HG02981 (cell line): ENCODE results near the gene ZNF865.
A peak's percentile ranks its signal among the peaks of the same experiment; 100 is the strongest.

ENCODE experiments used
- ATAC-seq: cut with Tn5 transposase; IDR thresholded peaks from one replicate; pipeline ENCODE4 v1.9.1; 2021; ENCODE audit warnings: mild to moderate bottlenecking, moderate library complexity; ENCODE audit not compliant: unreplicated experiment

The ZNF865 gene

DNA sequence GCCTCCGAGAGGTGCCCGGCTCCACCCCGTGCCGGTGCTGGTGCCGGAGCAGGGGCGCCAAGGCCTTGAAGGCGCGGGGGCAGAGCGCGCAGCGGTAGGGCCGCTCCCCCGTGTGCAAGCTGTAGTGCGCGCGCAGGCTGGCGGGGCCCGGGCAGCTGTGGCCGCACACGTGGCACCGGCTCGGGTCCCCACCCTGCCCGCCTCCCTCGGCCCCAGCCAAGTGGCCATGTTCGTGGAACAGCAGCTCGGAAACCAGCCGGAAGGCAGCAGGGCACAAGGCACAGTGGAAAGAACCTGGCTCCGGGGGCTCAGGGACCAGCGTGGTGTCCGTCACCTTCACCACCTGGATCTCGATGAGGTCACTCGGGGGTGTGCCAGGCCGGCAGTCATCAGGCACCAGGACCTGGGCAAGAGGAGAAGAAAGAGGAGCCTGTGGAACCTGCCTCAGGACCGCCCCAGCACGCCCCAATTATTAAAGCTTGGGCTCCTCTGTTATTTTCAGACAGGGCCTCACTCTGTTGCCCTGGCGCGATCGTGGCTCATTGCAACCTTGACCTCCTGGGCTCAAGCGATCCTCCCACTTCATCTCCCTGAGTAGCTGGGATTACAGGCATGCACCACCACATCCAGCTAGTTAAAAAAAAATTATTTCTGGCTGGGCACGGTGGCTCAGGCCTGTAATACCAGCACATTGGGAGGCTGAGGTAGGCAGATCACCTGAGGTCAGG, 17.0 kb downstream of the ZNF865 start:
- ATAC-seq: no peak

DNA sequence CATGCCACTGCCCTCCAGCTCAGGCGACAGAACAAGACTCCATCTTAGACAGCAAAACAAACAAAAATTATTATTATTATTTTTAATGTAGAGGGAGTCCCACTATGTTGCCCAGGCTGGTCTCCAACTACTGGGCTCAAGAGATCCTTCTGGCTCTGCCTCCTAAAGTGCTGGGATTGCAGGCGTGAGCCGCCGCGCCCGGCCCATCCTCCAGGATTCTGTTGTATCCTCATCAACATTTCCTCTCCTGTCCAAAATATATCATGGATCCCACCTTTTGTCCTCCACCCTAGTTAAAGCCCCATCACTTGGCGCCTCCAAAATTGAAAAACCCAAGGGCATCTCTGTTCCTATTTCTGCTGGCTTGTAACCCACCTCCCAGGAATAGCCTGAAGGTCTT, 17.7 kb downstream of the ZNF865 start:
- no peak for ATAC-seq

DNA sequence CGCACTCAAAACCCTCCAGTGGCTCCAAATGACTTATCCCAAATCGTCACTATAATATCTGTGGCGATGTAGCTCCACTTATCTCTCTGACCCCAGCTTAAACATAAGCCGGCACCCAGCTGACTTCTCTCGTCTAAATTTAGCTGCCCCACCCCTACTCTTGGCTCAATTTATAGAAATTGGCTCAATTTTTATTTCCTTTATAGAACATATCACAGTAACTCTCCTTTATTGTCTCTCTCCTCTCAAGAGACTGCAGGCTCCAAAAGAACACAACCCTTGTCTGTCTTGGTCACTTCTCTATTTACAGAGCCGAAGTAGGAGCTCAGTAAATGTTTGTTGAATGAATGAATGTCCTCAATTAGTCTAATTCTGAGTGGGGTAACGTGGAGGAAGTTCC, 18.1 kb downstream of the ZNF865 start:
- no peak for ATAC-seq

DNA sequence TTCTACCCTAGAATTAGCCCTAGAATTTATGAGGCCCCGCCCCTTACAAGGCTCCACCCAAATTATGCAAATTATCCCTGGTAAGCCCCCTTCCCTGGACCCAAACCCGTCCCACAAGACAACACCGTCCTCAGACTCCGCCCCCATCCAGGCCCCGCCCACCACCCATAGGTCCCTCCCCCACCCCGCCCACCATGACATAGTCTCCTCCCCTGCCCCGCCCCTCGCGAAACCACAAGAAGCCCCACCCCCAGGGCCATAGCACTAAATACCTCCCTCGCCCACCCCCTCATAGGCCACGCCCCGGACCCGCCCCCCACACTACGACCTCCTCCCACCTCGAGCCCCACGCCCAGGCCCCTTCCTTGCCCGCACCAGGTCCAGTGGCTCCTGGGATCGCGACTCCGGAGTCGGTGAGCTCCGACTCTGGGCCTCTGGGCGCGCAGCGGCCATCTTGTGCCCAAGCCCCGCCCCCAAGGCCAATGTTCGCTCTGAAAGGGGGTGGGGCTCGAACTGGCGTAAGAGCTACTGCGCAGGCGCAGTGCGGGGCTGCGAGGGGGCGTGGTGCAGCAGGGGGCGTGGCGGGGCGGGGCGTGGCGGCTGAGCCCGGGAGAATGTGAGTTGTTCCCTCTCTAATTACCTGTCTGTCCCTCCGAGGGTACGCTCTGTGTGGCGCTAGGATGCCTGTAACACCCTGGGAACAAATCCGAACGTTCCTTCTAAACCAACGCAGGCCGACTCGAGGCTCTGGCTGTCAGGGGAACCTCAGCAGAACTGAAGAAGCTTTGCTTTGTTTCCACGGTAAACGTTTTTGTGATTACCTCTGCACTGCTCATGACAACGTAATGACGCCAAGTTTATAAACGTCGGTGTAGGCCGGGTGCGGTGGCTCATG, 18.9 kb downstream of the ZNF865 start, which contains the start of gene ZNF784:
Gene ZNF784, minus strand, starts transcription at position 458 of the 895 bp plus-strand sequence. Its CDS starts 5 bp downstream, at position 453.
- ATAC-seq: no peak

DNA sequence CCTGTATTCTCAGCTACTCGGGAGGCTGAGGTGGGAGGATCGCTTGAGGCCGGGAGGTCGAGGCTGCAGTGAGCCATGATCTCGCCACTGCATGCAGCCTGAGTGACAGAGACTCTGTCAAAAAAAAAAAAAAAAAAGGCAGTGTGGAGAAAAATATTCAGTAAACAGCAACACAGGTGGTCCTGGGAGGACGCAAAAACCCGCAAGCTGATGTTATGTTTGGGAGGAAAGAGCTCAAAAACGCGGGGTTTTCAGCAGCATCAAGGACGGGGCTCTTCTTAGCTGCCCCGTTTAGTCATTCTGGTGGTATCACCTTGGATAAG, 19.5 kb downstream of the ZNF865 start:
- no peak for ATAC-seq

DNA sequence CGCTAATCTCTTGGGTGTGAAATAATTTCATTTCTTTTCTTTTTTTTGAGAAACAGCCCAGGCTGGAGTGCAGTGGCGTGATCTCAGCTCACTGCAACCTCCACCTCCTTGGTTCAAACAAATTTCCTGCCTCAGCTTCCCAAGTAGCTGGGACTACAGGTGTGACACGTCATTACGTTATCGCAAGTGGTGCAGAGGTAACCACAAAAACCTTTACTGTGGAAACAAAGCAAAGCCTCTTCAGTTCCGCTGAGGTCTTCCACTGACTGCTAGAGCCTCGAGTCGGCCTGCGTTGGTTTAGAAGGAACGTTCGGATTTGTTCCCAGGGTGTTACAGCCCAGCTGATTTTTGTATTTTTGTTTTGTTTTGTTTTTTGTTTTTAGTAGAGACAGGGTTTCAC, 20.9 kb downstream of the ZNF865 start:
- ATAC-seq: no peak

DNA sequence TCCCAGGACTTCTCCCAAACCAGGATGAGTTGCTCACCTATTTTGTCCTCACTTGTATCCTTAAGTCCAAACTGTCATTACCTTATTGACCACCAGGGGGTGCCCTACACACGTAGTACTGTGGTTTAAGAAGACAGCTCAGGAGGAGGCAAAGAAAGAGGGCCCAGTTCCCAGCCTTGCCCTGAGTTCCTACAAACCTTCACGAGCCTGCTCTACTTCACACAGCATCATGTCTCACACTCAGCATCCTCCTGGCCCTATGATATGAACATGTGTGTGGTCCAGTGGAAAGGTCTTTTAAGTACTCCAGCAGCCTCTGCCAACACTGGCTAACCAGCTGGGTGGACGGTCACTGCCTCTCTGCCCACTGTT, 27.0 kb downstream of the ZNF865 start:
- ATAC-seq: no peak

DNA sequence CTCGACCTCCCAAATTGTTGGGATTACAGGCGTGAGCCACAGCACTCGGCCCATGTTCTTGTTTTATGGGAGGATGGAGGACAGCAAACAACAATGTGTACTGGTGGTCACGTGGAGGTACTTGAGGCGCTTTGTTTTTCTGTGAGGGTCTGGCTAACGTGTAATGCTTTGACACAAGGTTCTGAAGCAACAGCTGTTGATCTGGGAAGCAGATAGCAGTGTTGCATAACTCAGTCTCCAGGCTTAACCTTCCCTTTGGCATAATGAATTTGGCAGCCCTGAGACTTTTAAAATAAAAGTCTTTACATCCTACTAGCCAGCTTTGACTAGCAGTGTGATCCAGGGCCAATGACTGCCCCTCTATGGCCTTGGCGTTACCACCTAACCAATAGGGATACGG, 28.4 kb downstream of the ZNF865 start:
- no peak for ATAC-seq

DNA sequence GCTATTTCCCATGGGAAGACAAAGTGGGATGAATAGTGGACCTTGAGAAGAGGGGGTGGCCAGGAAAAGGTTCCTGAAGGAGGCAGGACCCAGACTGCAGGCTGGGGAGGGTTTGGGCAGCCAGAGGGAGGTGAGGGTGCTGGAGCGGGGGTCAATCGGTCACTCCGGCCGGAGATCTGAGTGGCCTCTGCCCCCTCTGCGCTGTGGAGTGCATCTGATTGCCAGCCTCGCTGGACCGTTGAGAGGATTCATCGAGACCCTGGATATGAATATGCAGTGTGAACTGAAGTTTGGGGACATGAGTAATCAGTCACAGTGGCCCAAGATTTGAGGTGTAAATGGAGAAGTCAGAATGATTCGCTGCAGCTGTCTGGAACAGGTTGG, 29.9 kb downstream of the ZNF865 start:
- ATAC-seq: no peak

DNA sequence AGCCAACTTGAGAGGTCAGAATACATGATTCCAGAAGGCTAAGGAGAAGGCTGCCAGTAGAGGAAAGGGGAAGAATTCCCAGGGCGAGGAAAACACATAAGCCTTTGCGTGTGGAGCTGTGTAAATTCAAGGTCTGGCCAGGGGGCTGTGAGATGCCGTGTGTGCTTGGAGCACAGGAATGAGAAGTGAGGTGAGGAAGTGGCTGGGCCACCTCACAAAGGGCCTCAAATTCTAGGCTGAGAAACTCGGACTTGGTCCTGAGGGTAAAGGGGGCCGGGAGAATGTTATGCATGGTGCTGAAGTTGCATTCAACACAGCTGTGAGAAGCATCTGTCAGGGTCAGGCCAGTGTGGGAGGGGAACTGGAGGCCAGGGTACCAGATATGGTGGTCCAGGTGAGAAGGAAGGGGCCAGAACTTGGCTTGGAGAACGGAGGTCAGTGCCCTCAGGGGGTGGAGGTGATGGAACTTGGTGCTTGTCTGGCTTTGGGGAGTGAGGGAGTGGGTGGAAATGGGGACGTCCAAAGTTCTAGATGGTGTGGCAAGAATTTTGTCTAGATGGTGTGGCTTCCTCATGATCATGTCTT, 30.5 kb downstream of the ZNF865 start:
- no peak for ATAC-seq

DNA sequence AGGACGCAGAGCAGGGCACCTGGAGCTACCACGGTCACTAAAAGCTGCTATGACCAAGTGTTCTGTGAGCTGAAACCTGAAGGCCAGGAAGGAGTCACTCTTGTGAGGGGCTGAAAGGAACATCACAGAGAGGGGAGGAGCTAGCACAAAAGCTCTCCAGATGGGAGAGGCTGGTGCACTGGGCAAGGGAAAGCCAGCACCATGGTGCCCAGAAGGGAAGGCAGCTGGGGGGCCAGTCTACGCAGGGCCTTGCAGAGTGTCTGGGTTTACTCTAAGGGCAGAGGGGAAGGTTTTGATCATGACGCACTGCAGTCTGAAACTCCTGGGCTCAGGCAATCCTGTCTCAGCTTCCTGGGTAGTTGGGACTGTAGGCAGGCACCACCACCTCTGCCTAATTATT, 31.3 kb downstream of the ZNF865 start:
- ATAC-seq: no peak

DNA sequence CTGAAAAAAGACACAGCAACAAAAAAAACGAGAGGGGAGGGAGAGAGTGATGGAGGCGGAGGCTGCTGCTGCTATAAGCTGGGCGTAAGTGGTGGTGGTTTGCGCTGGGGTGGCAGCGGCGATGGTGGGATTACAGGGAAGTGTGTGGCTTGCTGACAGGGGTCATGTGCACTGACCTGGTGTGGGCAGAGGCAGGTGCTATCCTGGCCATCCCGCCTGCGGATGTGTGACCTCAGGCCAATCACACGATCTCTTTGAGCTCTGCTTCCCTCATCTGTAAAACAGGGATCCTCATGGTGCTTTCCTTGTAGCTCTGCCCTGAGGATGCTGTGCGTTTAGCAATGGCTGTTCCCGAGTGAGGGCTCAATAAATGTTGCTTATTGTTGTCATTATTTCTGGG, 32.1 kb downstream of the ZNF865 start:
- ATAC-seq: no peak

DNA sequence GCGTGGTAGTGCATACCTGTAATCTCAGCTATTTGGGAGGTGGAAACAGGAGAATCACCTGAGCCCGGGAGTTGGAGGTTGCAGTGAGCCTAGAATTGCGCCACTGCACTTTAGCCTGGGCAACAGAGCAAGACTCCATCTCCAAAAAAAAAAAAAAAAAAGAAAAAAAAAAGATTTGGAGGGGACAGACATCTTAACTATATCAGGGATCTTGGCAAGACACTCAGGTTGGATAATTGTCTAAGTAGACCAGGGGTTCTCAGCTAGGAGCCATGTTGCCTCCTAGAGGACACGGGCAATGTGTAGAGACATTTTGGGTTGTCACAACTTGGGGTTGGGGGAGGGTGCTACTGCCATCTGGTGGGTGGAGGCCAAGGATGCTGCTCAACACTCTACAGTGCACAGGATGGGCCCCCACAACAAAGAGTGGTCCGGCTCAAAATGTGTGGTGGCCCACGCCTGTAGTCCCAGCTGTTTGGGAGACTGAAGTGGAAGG, 33.5 kb downstream of the ZNF865 start:
- ATAC-seq: no peak

DNA sequence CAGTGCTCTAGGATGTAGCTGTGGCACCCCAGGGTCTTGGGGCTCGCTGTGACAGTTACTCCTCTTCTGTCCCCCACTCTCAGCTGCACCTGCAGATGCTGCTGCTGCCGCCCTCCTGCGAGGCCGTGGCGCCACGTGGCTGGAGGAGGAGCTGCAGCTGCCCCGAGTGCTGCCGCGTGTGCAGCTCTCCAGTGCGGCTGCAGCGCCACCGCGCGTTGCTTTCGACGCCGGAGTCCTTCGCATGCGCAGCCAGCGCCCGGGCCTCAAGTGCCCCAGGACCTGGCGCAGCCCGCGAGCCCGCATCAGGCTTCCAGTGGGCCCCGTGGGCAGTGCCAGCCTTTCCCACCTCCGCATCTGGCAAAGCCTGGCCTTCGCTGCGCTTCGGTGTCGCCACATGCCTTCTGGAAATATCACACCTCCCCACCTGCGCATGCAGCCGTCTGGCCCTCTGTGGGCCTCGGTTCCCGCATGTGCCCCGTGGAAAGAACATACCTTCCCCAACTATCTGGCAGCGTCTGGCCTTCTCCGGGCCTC, 34.7 kb downstream of the ZNF865 start:
- no peak for ATAC-seq

DNA sequence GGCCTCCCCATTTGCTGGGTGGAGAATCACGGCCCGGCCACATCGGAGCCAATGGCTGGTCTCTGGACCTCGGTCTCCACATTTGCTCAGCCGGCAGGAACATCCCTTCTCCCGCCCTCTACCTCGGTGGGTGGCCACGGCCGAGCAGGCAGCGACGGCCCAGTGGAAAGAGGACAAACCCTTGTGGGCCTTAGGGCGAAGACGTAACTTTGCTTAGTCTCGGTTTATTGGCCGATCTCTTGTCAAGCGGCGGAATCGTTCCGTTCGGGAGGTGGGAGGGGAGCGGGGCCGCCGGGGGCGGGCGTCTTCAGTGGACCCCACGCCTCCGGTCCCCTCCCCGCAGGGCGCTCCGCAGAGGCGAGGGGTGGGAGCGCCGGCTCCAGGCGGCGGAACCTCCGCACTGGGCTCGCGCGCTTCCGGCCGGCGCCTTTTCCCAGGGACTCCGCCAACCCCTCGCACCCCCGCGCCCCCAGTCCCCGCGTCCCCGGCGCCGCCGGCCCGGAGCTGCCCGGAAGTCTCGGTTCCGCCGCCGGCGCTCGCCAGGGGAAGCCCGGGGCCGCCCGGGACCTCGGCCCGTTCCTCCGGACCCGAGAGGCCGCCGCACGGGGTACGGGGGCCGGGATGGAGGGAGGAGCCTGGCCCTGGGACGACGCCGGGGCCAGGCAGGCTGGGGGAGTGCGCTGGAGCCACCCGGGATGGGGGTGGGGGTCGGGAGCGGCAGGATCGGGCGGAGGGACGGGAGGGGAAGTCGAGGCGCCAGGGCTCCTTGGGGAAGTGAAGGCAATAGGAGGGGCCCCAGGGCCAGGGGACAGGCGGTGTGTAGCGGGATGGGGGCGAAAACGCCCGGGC, 35.4 kb downstream of the ZNF865 start, which contains the start of gene ZNF580:
Gene ZNF580, plus strand, starts transcription at position 426 of the 849 bp plus-strand sequence. CDS start 1,507 bp downstream, outside the sequence.
- no peak for ATAC-seq

DNA sequence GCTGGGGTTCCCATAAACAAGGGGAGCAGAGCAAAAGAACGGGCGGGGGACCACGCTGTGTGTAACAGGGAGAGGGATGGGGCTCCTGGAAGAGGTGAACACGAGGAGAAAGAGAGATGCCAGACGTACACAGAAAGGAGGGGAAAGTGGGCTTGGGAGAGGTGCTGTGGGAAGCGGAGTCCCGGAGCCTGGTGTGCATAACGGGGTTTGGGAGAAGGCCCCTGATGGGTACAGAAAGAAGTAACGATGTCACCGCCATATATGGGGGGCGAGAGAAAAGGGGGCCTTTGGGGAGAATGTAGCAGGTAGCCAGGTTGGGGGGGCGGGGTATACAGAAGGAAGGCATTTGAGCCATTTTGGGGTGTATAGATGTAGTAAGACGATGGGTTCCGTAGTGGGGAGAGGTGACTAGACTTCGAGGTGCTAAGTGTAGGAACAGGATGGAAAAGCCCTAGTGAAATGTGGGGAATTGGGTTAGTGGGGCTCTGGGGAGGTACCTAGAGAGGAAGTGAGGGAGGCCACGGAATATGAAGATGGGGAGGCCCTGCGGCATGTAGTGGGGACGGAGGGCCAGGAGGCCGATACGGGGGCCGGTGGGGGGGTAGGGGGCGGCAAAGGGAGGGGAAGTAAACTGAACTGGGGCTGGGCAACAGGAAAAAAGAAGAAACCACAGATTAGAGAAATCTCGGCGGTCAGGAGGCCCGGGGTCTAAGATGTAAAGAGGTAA, 36.1 kb downstream of the ZNF865 start:
- ATAC-seq: no peak

DNA sequence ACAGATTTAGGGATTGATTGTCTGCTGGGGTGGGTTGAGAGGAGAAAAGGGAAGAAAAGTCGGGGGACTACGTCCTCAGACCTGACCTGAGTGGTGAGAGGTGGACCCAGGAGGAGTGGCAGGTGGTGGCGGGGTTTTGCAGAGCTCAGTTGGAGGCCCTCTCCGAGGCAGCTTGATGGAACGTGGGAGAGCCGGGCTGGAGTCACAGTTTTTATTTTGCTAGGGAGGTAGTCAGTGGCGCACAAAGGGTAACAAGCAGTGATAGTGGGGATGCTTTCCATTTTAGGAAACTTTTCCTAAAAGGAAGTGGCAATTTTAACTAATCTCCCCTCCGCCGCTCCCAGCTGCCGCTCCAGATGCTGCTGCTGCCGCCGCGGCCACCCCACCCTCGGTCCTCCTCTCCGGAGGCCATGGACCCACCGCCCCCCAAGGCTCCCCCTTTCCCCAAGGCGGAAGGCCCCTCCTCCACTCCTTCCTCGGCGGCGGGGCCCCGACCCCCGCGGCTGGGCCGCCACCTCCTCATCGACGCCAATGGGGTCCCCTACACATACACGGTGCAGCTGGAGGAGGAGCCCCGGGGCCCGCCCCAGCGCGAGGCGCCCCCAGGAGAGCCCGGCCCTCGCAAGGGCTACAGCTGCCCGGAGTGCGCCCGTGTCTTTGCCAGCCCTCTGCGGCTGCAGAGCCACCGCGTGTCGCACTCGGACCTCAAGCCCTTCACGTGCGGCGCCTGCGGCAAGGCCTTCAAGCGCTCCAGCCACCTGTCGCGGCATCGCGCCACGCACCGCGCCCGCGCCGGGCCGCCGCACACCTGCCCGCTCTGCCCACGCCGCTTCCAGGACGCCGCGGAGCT, 36.9 kb downstream of the ZNF865 start:
- no peak for ATAC-seq

DNA sequence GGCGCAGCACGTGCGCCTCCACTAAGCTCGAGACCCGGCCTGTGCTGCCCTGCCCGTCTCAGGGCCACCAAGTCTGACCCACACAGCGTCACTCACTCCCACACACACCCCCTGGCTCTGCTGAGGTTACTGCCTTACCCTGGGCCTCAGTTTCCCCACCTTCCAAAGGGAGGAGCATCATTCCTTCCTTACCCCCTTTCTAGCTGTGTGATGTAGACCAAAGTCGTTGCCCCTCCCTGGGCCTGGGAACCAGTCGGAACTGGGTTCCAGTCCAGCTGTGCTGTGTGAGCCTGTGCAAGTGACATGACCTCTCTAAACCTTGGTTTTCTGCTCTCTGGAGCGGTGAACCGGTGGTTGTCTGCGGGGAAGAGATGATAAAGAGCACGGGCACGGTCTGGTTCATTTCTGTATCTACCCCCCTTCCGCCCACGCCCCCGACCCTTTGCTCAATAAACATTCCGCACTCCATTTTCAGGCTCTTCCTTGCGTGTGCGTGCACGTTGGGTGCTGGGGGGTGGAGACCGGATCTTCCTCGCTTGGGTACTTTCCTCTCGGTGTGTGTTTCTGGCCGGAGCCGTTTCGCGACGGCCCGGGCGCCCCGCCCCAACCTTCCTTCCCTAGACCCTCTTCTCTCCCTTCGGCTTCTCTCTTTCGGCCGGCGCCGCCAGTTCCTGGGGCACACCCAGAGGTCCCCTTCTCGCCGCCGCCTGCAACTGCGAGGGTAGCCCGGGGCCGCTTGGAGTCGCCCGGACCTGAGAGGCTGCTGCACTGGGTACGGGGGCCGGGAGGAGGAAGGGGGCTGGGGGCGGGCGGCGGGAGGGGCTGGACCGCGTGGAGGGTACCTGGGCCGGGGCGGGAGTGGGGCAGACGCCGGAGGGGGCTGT, 37.8 kb downstream of the ZNF865 start, which contains the start of gene ZNF581:
Gene ZNF581, plus strand, starts transcription at position 647 of the 884 bp plus-strand sequence. CDS start 923 bp downstream, outside the sequence.
- peak; percentile 33 for ATAC-seq
